HG03175 (cell line): Measurements from ENCODE around the gene DGKZ.

Source experiments
- ATAC-seq: cut with Tn5 transposase; IDR thresholded peaks from one replicate; pipeline ENCODE4 v1.9.1; 2021; ENCODE audit warnings: mild to moderate bottlenecking, moderate library complexity; ENCODE audit not compliant: unreplicated experiment

DGKZ gene

GRCh38 chr11:46345881-46346484 is 1.3 kb upstream of the DGKZ start:
- ATAC-seq, result no peak

GRCh38 chr11:46347637-46348311 is 511 bp downstream of the DGKZ start:
- no peak for ATAC-seq

DNA sequence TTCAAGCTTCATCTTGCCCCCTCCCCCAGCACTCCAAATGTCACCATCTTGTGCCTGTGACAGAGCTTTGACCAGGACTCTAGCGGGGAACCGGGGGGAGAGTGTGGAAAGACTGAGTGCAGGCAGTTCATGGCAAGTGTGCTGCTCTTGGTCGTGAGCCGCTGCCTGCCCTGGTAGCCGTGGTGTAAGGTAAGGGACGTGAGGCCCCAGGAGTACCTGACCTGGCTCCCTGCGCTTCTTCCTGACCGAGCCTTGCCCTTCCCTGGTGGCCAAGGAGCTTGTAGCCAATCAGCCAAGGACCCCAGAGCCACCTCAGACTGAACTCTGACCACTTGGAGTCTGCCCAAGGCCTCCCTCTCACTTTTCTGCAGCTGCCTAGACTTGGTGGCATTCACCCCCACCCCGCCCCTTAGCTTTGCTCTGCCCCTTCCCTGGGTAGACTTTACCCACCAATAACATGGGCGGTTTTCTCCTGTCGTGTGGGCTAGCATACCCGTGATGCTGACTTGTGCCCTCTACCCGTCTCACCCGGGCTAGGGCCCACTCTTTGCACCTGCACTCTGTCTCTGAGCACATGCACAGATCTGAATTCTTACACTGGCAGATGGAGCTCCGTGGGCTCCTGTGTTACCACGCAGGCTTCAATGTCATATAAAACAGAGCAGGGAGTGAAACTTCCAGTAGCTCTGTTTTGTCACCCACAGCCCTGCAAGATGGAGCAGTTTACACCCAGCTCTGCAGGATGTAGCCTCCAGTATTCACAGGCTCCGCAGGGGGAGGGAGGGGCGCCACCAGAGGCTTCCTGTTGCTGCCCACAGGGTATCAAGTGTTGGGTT is 1.5 kb downstream of the DGKZ start:
- ATAC-seq, result no peak

- ATAC-seq, result no peak
These were observed 3.4 kb downstream of the DGKZ start for GRCh38 chr11:46350695-46351094.

DNA sequence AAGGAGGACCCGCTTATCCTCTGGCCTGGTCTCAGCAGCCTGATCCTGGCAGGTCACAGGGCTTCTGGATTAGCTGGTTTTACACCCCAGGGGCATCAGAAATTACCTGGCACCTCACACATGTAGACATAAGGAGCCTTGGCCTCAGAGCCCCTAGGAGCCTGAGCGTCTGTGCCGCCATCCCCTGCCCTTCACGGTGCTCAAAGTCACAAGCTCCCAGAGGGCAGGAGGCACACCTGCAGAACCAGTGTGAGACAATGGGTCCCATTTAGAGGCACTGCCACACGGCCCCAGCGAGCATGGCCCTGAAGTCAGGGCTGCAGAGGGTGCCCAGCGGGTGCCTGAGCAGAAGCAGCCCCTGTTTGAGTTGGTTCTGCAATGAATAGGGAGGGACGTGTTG is 3.9 kb downstream of the DGKZ start:
- no peak for ATAC-seq

- no peak for ATAC-seq
These were observed 4.3 kb downstream of the DGKZ start for GRCh38 chr11:46351606-46352005.

DNA sequence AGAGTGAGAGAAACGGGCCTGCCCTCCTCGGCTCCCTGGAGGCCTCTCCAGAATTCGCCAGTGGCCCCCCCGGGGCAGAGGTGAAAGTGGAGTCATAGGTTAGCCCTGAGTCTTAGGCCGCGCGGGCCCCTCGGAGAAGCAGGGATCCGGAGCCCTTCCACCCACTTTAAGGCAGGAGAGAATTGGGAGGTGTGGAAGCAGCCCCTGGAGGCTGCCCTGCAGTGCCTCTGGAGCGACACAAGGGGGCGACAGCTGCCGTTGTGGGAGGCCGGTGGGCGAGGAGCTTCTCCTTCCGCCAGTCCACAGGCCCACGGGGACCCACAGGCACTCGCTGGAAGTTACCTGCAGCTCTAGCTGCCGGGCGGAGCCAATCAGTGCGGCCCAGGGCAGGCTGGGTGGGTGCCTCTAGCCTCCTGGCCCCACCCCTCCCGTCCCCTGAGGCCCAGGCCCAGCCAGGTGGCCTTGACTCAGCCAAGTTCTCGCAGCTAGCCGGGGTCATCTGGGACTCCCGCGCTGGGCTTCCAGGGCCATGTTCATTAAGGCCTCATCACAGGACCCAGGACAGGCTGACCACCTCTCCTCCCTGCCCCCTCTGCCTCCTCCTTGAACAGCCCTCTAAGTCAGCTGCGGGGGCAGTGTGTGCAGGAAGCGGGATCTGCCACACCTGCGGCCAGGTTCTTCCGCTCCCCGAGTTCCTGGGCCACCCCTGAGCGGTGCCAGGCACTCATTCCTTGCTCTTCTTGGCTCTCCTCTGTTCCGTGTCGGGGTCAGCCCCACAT is 5.0 kb downstream of the DGKZ start:
- no peak for ATAC-seq

GRCh38 chr11:46353698-46354097 is 6.4 kb downstream of the DGKZ start:
- ATAC-seq, result no peak

DNA sequence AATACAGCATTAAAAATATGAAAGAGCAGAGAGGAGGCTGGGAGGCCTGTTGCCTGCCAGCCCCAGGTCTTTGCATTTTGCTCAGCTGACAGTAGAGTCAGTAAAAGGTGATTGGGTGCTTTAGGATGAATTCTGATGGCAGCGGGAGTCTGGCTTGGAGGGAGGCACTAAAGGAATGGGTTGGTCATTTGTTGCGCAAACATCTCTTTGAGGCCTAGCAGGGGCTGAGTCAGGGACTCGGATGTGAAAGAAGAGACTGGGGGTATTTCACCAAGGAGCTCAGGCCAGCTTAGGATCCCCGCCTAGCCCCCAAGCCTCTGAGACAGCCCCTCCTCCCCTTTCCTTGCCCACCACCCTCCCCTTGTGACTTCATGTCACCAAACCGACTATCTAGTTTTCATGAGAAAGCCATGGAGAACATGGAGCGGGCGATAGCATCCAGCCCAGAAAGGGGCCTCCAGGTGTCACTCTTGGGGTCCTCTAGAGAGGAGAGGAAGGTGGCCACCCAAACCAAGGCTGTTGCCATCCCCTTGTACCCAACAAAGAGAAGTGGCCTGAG is 9.7 kb downstream of the DGKZ start:
- no peak for ATAC-seq

GRCh38 chr11:46357483-46357936 is 10.2 kb downstream of the DGKZ start:
- ATAC-seq, result no peak

- ATAC-seq, result no peak
These were observed 12.7 kb downstream of the DGKZ start for GRCh38 chr11:46359953-46360352.

DNA sequence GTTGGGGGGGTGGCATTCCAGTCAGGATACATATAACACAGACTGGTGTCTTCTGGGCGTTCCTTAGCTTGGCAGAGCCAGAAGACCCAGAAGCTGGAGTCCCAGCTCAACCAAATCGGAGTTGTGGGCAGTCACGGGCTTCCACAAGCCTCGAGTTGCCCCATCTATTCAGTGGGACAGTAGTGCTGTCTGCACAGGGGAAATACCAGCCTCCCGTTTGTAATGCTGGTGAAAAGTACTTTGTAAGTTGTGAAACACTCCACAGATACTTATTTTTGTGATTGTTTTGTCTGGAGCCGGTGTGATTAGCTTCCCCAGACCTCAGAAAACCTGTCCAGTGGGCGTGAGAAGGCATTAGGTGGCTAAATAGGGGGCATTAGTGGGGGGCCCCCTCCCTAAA is 13.6 kb downstream of the DGKZ start:
- ATAC-seq, result no peak

DNA sequence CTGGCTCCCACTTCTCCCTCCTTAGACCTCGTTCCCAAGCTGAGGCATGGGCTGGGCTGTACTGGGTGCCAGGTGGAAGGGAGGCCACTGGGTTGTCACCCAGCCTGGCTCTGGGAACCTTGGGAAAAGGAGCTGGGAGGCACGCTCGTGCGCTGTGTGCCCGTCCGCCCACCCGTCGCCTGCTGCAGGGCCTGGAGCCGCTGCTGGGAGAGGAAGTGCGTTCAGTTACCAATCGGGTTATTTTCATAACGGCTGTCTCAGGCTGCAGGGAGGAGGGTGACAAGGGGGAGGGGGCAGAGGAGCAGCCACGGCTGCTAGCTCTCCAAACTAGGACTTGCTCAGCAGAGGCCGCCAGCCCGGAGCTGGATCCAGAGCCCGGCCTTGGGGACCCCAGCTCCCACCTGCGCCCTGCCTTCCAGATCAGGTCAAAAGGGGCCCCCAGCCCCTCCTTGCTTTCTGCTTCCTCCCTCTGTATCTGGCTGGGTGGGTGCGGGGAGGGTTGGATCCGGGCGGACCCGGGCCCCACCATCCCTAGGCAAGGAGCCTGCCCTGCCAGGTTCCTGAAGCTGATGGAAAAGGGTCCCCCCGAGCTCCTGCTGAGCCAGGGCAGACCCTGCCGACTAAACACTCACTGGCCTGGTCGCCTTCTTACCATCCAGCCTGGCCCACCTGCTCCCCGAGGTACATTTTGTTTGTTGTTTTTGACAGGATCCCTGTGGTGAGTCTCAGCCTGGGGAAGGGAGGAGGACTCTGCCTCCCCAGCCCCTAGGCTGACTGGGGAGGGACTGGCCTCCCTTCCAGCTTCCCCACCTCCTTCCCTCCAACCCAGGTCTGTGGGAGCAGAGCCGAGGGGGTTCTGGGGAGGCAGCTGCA is 14.3 kb downstream of the DGKZ start:
- ATAC-seq, result peak; percentile 91

GRCh38 chr11:46362156-46363030 is 15.1 kb downstream of the DGKZ start:
- no peak for ATAC-seq

- ATAC-seq, result no peak
These were observed 15.8 kb downstream of the DGKZ start for GRCh38 chr11:46363031-46363407.

DNA sequence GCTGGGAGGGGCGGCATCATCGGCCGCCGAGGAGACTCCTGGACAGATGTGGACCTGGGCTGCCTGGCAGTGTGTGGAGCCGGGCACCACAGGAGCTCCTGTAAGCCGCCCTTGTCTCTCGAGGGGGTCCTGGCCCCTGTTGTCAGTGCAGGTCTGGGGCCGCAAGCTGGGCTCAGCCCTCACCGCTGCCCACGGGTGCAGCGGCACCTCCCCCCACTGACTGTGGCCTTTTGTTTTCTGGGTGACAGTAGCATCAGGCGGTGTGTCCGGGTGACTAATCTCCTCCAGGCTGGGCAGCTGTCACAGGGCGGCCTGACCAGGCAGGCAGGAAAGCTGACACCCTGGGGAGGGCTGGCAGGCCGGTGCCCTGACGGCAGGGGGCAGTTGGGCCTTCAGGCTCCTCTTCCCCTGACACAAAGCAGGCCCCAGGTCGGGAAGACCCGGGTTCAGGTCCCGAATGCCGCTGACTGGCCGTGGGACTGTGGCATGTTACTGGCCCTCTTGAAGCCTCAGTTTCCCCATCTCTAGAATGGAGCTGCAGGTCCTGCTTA is 16.3 kb downstream of the DGKZ start:
- no peak for ATAC-seq

- ATAC-seq, result no peak
These were observed 16.8 kb downstream of the DGKZ start for GRCh38 chr11:46364056-46364455.

DNA sequence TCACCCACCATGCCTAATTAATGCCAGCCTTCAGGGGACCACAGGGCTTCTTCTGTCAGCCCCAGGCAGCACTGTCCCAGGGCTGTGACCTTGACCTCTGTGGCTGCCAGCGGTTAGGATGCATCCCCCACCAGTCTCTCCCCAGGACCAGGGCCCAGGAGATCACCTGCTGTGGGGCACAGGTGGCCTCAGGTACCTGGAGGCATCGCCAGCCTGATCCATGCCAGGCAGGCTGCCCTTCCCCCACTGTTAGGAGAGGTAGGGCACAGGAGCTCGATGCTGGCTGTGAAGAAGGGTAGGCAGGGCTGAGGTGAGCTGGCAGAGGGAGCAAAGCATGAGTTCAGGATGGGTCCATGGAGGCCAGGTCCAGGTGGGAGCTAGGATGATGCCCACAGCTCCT is 17.5 kb downstream of the DGKZ start:
- ATAC-seq, result no peak

DNA sequence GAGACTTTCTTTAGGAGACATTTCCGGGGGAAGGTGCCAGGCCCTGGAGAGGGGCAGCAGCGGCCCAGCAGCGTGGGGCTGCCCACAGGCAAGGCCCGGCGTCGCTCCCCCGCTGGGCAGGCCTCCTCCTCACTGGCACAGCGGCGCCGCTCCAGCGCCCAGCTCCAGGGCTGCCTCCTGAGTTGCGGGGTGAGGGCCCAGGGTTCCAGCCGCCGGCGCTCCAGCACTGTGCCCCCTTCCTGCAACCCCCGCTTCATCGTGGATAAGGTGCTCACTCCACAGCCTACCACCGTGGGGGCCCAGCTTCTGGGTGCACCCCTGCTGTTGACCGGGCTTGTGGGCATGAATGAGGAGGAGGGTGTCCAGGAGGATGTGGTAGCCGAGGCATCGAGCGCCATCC is 19.0 kb downstream of the DGKZ start:
- ATAC-seq, result no peak
